Mesendoderm (in vitro differentiated cells): Measurements from ENCODE around the gene WNT4.
A peak's percentile ranks its signal among the peaks of the same experiment; 100 is the strongest.

Experiments
- DNase-seq: peaks from one replicate; pipeline ENCODE4 v3.0.0; 2013
- H2AK5ac ChIP-seq: 2 replicates; pipeline ENCODE4 v1.6.1; 2013; ENCODE audit warnings: low read length, inconsistent platforms
- H2BK120ac ChIP-seq: 2 replicates; pipeline ENCODE4 v1.6.1; 2013; ENCODE audit warnings: low read depth, mild to moderate bottlenecking, low read length, moderate library complexity, mixed read lengths
- H2BK15ac ChIP-seq: replicated peaks from 2 replicates; pipeline ENCODE4 v1.6.1; 2013; ENCODE audit warnings: low read depth, mild to moderate bottlenecking, moderate library complexity
- H2BK5ac ChIP-seq: 2 replicates; pipeline ENCODE4 v1.6.1; 2013; ENCODE audit warnings: low read length, inconsistent platforms
- H3K18ac ChIP-seq: 2 replicates; pipeline ENCODE4 v1.6.1; 2013; ENCODE audit warnings: mild to moderate bottlenecking, low read length, mixed read lengths
- H3K23ac ChIP-seq: one replicate; pipeline ENCODE4 v1.6.1; 2013; ENCODE audit warnings: low read length
- H3K27ac ChIP-seq: 2 replicates; pipeline ENCODE4 v1.5.1; 2013; ENCODE audit warnings: low read depth, mild to moderate bottlenecking, inconsistent platforms, low read length, moderate library complexity
- H3K27me3 ChIP-seq: 2 replicates; pipeline ENCODE4 v1.6.1; 2013; ENCODE audit warnings: low read length, control low read depth, mild to moderate bottlenecking, inconsistent platforms; ENCODE audit not compliant: insufficient read depth, poor library complexity
- H3K36me3 ChIP-seq: 2 replicates; pipeline ENCODE4 v1.6.1; 2013; ENCODE audit warnings: low read length, inconsistent platforms; ENCODE audit not compliant: control insufficient read depth, insufficient read depth
- H3K4ac ChIP-seq: one replicate; pipeline ENCODE4 v1.6.1; 2013; ENCODE audit warnings: low read depth, mild to moderate bottlenecking, low read length, moderate library complexity
- H3K4me1 ChIP-seq: 2 replicates; pipeline ENCODE4 v1.6.1; 2013; ENCODE audit warnings: low read depth, low read length, inconsistent platforms; ENCODE audit not compliant: control insufficient read depth
- H3K4me2 ChIP-seq: 2 replicates; pipeline ENCODE4 v1.6.1; 2013; ENCODE audit warnings: low read length
- H3K4me3 ChIP-seq: 2 replicates; pipeline ENCODE4 v1.5.1; 2013; ENCODE audit warnings: mild to moderate bottlenecking, low read length
- H3K56ac ChIP-seq: one replicate; pipeline ENCODE4 v1.6.1; 2013; ENCODE audit warnings: low read length
- H3K79me1 ChIP-seq: 2 replicates; pipeline ENCODE4 v1.6.1; 2013; ENCODE audit warnings: low read length, inconsistent platforms
- H3K79me2 ChIP-seq: 2 replicates; pipeline ENCODE4 v1.6.1; 2013; ENCODE audit warnings: mild to moderate bottlenecking, low read length; ENCODE audit not compliant: control insufficient read depth, insufficient read depth
- H3K9ac ChIP-seq: 2 replicates; pipeline ENCODE4 v1.6.1; 2013; ENCODE audit warnings: low read length, inconsistent platforms
- H4K5ac ChIP-seq: one replicate; pipeline ENCODE4 v1.6.1; 2013; ENCODE audit warnings: low read length
- H4K8ac ChIP-seq: one replicate; pipeline ENCODE4 v1.6.1; 2013; ENCODE audit warnings: low read depth, mild to moderate bottlenecking, control low read depth, low read length, moderate library complexity
- WGBS: extraction: QIAGEN DNeasy Blood & Tissue Kit; methylation state at CpG from one replicate; pipeline ENCODE4 v1.1.7; 2013; ENCODE audit warnings: low lambda C conversion rate, missing lambda C conversion rate; ENCODE audit not compliant: insufficient coverage; ENCODE audit errors: extremely low coverage; 5-methylcytosine and 5-hydroxymethylcytosine counted together

Gene WNT4

DNA sequence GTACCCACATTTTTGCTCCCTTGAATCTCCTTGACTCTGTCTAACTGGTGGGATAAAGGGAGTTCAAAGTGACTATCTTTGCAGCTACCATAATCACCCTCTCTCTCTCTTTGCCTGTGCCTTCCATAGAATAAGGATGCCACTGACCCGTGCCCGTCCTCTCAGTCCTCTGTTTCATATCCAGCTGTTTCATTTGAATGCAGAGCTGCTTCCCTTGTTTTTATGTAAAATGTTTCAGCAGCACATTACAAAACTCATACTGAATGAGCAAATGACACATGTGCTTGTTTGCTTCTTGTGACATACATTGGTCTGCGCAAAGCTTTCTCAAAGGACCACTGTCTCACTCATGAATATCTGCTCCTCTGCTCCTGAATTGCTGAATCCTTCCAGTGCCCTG, 52.0 kb downstream of the WNT4 start:
- DNase-seq: no peak
- no CpG with 5 or more reads among the region's 3 CpGs for WGBS
- no peaks in the 10 kb centered on the region for H3K27me3 ChIP-seq
- H3K27ac ChIP-seq: no peak overlapping the region
- H3K56ac ChIP-seq: peak overlapping the region; percentile 40
- peaks cover 15% of the 10 kb centered on the region for H3K79me1 ChIP-seq
- no peak overlapping the region for H2BK120ac ChIP-seq
- no peak overlapping the region for H3K23ac ChIP-seq
- H3K4me1 ChIP-seq: peaks cover 9% of the 10 kb centered on the region
- H4K8ac ChIP-seq: no peak overlapping the region
- H3K4ac ChIP-seq: no peak overlapping the region
- peaks cover 35% of the 10 kb centered on the region for H3K79me2 ChIP-seq
- H3K4me2 ChIP-seq: no peak overlapping the region
- peak overlapping the region; percentile 37 for H3K9ac ChIP-seq
- no peak overlapping the region for H2BK15ac ChIP-seq
- no peak overlapping the region for H3K18ac ChIP-seq
- no peak overlapping the region for H3K4me3 ChIP-seq
- H2BK5ac ChIP-seq: no peak overlapping the region
- no peak overlapping the region for H4K5ac ChIP-seq
- H3K36me3 ChIP-seq: no peaks in the 10 kb centered on the region
- H2AK5ac ChIP-seq: no peak overlapping the region

DNA sequence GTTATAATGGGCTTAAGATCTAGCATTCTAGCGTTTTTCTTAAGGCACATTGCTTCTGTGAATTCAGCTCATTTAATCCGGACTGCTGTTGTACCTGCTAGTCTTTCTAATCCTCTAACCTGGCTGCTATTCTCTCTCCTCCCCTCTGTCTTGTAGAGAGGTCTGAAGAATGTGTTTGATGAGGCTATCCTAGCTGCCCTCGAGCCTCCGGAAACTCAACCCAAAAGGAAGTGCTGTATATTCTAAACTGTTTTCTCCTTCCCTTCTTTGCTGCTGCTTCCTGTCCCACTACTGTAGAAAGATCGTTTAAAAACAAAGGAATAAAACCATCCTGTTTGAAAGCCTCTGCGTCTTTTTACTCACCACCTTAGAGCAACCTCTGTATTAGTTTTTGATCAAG, 53.1 kb downstream of the WNT4 start:
- Histone ChIP-seq H3K23ac (no peak overlapping the region), H3K27me3 (no peaks in the 10 kb centered on the region), H3K79me1 (peaks cover 13% of the 10 kb centered on the region), H4K5ac (no peak overlapping the region), H2AK5ac (no peak overlapping the region), H3K4me1 (peaks cover 9% of the 10 kb centered on the region), H3K9ac (no peak overlapping the region), H3K4ac (no peak overlapping the region), H2BK5ac (no peak overlapping the region), H3K4me3 (no peak overlapping the region), H2BK15ac (no peak overlapping the region), H3K4me2 (no peak overlapping the region), H4K8ac (no peak overlapping the region), H3K56ac (no peak overlapping the region), H2BK120ac (no peak overlapping the region), H3K27ac (no peak overlapping the region), H3K36me3 (no peaks in the 10 kb centered on the region), H3K18ac (no peak overlapping the region), H3K79me2 (peaks cover 36% of the 10 kb centered on the region)
- DNase-seq: peak; percentile 75
- no CpG with 5 or more reads among the region's 6 CpGs for WGBS

GRCh38 chr1:22089134-22089571, 53.7 kb downstream of the WNT4 start:
- peaks cover 9% of the 10 kb centered on the region for H3K4me1 ChIP-seq
- no peak overlapping the region for H3K18ac ChIP-seq
- WGBS: no CpG with 5 or more reads among the region's 3 CpGs
- no peak overlapping the region for H3K23ac ChIP-seq
- H3K79me1 ChIP-seq: peaks cover 13% of the 10 kb centered on the region
- H3K27ac ChIP-seq: peak overlapping the region; percentile 1
- H3K4ac ChIP-seq: no peak overlapping the region
- no peak overlapping the region for H2AK5ac ChIP-seq
- no peak overlapping the region for H3K4me2 ChIP-seq
- peak overlapping the region; percentile 4 for H3K9ac ChIP-seq
- H3K27me3 ChIP-seq: no peaks in the 10 kb centered on the region
- no peak overlapping the region for H2BK15ac ChIP-seq
- H3K4me3 ChIP-seq: no peak overlapping the region
- no peak overlapping the region for H2BK5ac ChIP-seq
- no peak overlapping the region for H4K8ac ChIP-seq
- no peak for DNase-seq
- no peak overlapping the region for H2BK120ac ChIP-seq
- peaks cover 36% of the 10 kb centered on the region for H3K79me2 ChIP-seq
- no peak overlapping the region for H4K5ac ChIP-seq
- H3K36me3 ChIP-seq: no peaks in the 10 kb centered on the region
- H3K56ac ChIP-seq: no peak overlapping the region

DNA sequence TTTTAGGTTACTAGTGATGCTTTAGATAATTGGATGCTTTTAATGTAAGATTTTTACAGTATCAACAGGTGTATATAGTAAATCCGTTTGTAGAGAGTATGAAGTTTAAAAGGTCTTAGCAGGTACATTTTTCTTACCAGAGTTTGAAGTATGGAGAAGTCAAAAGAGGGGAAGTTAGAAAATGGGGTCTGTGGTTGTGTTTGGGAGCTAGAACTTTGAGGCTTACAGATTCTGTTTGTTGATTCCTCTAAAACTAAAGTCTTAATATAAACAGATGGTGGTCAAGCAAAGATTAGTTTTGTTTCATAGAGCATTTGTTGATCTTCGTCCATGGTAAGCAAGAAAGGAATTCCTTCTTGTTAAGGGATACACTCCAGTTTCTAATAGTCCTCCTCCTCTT, 54.6 kb downstream of the WNT4 start:
- no peak overlapping the region for H2BK120ac ChIP-seq
- peaks cover 9% of the 10 kb centered on the region for H3K4me1 ChIP-seq
- H3K79me2 ChIP-seq: peaks cover 39% of the 10 kb centered on the region
- H3K4ac ChIP-seq: no peak overlapping the region
- H3K79me1 ChIP-seq: peaks cover 10% of the 10 kb centered on the region
- H3K4me3 ChIP-seq: no peak overlapping the region
- no peak overlapping the region for H3K4me2 ChIP-seq
- H4K5ac ChIP-seq: no peak overlapping the region
- H3K27ac ChIP-seq: no peak overlapping the region
- H3K36me3 ChIP-seq: no peaks in the 10 kb centered on the region
- H2AK5ac ChIP-seq: no peak overlapping the region
- no peak overlapping the region for H3K18ac ChIP-seq
- no peak overlapping the region for H3K9ac ChIP-seq
- no peak overlapping the region for H4K8ac ChIP-seq
- 100% methylated on average over 1 of the region's 2 CpGs for WGBS
- no peak overlapping the region for H2BK15ac ChIP-seq
- no peaks in the 10 kb centered on the region for H3K27me3 ChIP-seq
- no peak overlapping the region for H2BK5ac ChIP-seq
- no peak for DNase-seq
- H3K56ac ChIP-seq: no peak overlapping the region
- H3K23ac ChIP-seq: no peak overlapping the region

DNA sequence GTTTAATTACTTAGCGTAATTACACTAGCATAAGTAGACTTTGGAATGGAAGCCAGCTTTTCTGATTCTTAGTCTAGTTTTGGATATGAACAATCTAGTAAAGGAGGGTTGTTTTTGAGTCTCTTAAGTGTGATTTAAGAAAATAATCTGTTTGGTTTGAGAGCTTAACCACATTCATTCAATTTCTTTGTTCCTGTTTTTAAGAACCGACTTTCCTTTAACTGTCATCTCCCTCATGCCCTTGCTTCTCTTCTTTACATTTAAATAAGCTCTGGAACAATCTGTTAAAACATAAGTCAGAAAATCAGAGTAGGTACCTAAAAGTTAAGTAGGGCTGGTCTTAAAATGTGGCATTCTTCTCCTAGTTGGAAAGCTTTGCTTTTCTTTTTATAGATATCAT, 62.7 kb downstream of the WNT4 start:
- WGBS: no CpG with 5 or more reads among the region's 2 CpGs
- no peak overlapping the region for H2BK120ac ChIP-seq
- no peak for DNase-seq

DNA sequence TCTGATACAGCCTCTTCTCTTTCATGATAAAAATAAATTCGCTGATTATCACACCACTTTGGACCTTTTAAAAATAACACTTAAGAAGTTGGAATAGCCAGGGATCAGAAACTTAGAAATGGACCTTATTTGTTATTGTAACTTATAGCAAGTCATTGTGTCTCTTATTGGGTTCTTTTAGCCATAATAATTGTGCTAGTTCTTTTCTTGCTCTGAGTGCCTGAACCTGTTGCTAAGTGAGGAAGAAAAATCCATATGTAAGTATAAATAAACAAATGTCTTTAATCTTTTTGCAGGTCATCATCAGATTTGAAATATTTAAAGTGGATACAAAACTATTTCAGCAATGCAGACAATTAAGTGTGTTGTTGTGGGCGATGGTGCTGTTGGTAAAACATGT, 64.8 kb downstream of the WNT4 start:
- H3K79me2 ChIP-seq: peaks cover 46% of the 10 kb centered on the region
- no peaks in the 10 kb centered on the region for H3K36me3 ChIP-seq
- no peak overlapping the region for H3K4ac ChIP-seq
- no peak overlapping the region for H2BK5ac ChIP-seq
- no peak overlapping the region for H3K23ac ChIP-seq
- no peak overlapping the region for H3K4me2 ChIP-seq
- H4K5ac ChIP-seq: no peak overlapping the region
- H3K4me3 ChIP-seq: no peak overlapping the region
- H2BK15ac ChIP-seq: no peak overlapping the region
- H2BK120ac ChIP-seq: no peak overlapping the region
- no peak overlapping the region for H3K56ac ChIP-seq
- H3K9ac ChIP-seq: no peak overlapping the region
- no peak overlapping the region for H3K27ac ChIP-seq
- H3K79me1 ChIP-seq: peaks cover 8% of the 10 kb centered on the region
- DNase-seq: no peak
- H3K27me3 ChIP-seq: no peaks in the 10 kb centered on the region
- no peak overlapping the region for H4K8ac ChIP-seq
- WGBS: no CpG with 5 or more reads among the region's 2 CpGs
- no peak overlapping the region for H2AK5ac ChIP-seq
- H3K4me1 ChIP-seq: no peaks in the 10 kb centered on the region
- no peak overlapping the region for H3K18ac ChIP-seq

More for the DNA sequence above, 62.7 kb downstream of the WNT4 start:
- no peak overlapping the region for H3K18ac ChIP-seq
- H3K79me2 ChIP-seq: peaks cover 33% of the 10 kb centered on the region
- no peak overlapping the region for H3K4me3 ChIP-seq
- H2AK5ac ChIP-seq: no peak overlapping the region
- H4K5ac ChIP-seq: no peak overlapping the region
- H3K4me1 ChIP-seq: no peaks in the 10 kb centered on the region
- no peak overlapping the region for H2BK15ac ChIP-seq
- H3K56ac ChIP-seq: no peak overlapping the region
- no peak overlapping the region for H4K8ac ChIP-seq
- H3K9ac ChIP-seq: no peak overlapping the region
- H3K27ac ChIP-seq: no peak overlapping the region
- H3K79me1 ChIP-seq: peaks cover 8% of the 10 kb centered on the region
- H3K4ac ChIP-seq: no peak overlapping the region
- H3K23ac ChIP-seq: no peak overlapping the region
- H3K36me3 ChIP-seq: no peaks in the 10 kb centered on the region
- H3K27me3 ChIP-seq: no peaks in the 10 kb centered on the region
- H3K4me2 ChIP-seq: no peak overlapping the region
- no peak overlapping the region for H2BK5ac ChIP-seq
